PC-9 (cell line): ENCODE data around the gene ANKRD9.

Experiments
- EZH2 ChIP-seq: fragments of 200-600 bp; sonication (generic); IDR thresholded peaks from 2 replicates; pipeline ENCODE4 v1.8.0; 2017; ENCODE audit warnings: antibody characterized with exemption, low read depth
- TF ChIP-seq, protein P1 (sequence below): fragments of 200-600 bp; sonication (generic); conservative IDR thresholded peaks from 2 replicates; pipeline ENCODE4 v1.6.1; 2017; ENCODE audit warnings: mixed run types, antibody characterized with exemption, mild to moderate bottlenecking, moderate library complexity

DNA sequence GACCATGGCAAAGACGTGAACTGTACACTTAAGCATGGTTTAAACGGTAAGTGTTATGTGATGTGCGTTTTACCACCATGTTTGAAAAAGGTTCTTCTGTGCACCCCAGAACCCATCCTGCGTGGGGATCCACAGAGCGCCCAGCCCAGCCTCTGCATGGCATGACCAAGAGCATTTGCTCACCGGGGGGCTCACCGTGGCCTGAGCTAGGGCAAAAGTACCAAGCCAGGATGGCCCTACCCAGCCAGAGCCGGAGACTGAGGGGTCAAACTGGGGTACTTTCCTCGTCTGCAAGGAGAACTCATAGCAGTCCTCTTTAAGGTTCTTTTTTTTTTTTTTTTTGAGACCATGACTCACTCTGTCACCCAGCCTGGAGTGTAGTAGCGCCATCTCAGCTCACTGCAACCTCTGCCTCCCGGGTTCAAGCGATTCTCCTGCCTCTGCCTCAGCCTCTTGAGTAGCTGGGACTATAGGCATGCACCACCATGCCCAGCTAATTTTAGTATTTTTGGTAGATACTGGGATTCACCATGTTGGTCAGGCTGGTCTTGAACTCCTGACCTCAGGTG, 16.4 kb upstream of the ANKRD9 start:
- TF ChIP-seq, protein P1, sequence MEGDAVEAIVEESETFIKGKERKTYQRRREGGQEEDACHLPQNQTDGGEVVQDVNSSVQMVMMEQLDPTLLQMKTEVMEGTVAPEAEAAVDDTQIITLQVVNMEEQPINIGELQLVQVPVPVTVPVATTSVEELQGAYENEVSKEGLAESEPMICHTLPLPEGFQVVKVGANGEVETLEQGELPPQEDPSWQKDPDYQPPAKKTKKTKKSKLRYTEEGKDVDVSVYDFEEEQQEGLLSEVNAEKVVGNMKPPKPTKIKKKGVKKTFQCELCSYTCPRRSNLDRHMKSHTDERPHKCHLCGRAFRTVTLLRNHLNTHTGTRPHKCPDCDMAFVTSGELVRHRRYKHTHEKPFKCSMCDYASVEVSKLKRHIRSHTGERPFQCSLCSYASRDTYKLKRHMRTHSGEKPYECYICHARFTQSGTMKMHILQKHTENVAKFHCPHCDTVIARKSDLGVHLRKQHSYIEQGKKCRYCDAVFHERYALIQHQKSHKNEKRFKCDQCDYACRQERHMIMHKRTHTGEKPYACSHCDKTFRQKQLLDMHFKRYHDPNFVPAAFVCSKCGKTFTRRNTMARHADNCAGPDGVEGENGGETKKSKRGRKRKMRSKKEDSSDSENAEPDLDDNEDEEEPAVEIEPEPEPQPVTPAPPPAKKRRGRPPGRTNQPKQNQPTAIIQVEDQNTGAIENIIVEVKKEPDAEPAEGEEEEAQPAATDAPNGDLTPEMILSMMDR = no peak
- TF ChIP-seq EZH2 = no peak
